ENCODE results near the gene KCNIP4.

DNA sequence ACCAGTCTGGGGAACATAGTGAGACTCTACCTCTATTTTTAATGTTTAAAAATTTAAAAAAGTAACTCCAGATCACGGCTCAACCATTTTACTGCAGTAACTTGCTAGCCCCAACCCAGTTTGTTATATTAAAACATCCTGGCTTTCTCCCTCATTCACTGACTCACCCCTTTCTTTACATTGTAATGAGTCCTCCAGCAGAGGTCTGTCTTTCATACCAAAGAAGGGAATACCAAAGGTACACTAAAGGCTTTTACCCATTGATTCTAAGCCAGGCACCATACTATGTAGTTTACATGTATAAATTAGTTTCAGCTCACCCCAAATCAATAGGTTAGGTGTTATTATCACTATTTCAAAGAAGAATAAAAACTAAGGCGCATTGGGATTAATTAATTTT is 961.4 kb downstream of the KCNIP4 start:
- TF ChIP-seq, protein P1, sequence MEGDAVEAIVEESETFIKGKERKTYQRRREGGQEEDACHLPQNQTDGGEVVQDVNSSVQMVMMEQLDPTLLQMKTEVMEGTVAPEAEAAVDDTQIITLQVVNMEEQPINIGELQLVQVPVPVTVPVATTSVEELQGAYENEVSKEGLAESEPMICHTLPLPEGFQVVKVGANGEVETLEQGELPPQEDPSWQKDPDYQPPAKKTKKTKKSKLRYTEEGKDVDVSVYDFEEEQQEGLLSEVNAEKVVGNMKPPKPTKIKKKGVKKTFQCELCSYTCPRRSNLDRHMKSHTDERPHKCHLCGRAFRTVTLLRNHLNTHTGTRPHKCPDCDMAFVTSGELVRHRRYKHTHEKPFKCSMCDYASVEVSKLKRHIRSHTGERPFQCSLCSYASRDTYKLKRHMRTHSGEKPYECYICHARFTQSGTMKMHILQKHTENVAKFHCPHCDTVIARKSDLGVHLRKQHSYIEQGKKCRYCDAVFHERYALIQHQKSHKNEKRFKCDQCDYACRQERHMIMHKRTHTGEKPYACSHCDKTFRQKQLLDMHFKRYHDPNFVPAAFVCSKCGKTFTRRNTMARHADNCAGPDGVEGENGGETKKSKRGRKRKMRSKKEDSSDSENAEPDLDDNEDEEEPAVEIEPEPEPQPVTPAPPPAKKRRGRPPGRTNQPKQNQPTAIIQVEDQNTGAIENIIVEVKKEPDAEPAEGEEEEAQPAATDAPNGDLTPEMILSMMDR (IDR thresholded peaks at IDR 0.05): no peak
- TF ChIP-seq EZH2 (IDR thresholded peaks at IDR 0.05): no peak
